Measurements from ENCODE around the gene ETV3.

GRCh38 chr1:157085421-157085820 lies 52.8 kb downstream of the ETV3 start:
- TF ChIP-seq, protein P1, sequence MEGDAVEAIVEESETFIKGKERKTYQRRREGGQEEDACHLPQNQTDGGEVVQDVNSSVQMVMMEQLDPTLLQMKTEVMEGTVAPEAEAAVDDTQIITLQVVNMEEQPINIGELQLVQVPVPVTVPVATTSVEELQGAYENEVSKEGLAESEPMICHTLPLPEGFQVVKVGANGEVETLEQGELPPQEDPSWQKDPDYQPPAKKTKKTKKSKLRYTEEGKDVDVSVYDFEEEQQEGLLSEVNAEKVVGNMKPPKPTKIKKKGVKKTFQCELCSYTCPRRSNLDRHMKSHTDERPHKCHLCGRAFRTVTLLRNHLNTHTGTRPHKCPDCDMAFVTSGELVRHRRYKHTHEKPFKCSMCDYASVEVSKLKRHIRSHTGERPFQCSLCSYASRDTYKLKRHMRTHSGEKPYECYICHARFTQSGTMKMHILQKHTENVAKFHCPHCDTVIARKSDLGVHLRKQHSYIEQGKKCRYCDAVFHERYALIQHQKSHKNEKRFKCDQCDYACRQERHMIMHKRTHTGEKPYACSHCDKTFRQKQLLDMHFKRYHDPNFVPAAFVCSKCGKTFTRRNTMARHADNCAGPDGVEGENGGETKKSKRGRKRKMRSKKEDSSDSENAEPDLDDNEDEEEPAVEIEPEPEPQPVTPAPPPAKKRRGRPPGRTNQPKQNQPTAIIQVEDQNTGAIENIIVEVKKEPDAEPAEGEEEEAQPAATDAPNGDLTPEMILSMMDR (conservative IDR thresholded peaks at IDR 0.05; ENCODE audit: low read length), result no peak
- no peak for TF ChIP-seq EZH2phosphoT487 (IDR thresholded peaks at IDR 0.05; ENCODE audit: borderline replicate concordance, low read depth, low read length)
